ENCODE results near the gene NLRP9. TPM values are rescaled to one million over a fixed set of nuclear protein-coding genes. Genes with fewer than 3 reads are reported as not detected.

NLRP9 gene
- total and polyA plus RNA-seq, 2 of the 8 experiments (the other 6 are each of a cell fraction or from before 2014, with no cell fraction given), result not detected

DNA sequence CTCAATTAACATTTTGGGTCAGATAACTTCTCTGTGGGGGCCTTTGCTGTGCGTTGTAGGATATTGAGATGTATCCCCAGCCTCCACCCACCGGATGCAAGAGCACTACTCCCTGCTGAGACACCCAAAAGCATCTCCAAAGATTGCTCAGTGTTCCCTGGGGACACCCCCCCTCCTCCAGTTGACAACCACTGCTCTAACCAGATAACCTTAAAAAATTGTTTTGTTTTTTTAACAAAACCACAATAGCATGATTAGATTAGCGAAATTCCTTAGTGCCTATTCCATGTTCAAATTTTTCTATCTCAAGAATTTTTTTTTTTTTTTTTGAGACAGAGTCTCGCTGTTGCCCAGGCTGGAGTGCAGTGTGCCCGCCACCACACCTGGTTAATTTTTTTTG lies 65.8 kb downstream of the NLRP9 start (continued):
- TF ChIP-seq, protein P1, sequence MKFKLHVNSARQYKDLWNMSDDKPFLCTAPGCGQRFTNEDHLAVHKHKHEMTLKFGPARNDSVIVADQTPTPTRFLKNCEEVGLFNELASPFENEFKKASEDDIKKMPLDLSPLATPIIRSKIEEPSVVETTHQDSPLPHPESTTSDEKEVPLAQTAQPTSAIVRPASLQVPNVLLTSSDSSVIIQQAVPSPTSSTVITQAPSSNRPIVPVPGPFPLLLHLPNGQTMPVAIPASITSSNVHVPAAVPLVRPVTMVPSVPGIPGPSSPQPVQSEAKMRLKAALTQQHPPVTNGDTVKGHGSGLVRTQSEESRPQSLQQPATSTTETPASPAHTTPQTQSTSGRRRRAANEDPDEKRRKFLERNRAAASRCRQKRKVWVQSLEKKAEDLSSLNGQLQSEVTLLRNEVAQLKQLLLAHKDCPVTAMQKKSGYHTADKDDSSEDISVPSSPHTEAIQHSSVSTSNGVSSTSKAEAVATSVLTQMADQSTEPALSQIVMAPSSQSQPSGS (IDR thresholded peaks at IDR 0.05; ENCODE audit: low read length), result no peak
- TF ChIP-seq ZNF274 (IDR thresholded peaks at IDR 0.05; ENCODE audit: borderline replicate concordance, extremely low read depth, low read length), result no peak
- TF ChIP-seq, protein P2, sequence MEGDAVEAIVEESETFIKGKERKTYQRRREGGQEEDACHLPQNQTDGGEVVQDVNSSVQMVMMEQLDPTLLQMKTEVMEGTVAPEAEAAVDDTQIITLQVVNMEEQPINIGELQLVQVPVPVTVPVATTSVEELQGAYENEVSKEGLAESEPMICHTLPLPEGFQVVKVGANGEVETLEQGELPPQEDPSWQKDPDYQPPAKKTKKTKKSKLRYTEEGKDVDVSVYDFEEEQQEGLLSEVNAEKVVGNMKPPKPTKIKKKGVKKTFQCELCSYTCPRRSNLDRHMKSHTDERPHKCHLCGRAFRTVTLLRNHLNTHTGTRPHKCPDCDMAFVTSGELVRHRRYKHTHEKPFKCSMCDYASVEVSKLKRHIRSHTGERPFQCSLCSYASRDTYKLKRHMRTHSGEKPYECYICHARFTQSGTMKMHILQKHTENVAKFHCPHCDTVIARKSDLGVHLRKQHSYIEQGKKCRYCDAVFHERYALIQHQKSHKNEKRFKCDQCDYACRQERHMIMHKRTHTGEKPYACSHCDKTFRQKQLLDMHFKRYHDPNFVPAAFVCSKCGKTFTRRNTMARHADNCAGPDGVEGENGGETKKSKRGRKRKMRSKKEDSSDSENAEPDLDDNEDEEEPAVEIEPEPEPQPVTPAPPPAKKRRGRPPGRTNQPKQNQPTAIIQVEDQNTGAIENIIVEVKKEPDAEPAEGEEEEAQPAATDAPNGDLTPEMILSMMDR (IDR thresholded peaks at IDR 0.05; ENCODE audit: control extremely low read depth in 1 of 3, insufficient read depth in 1 of 3, low read depth in 1 of 3, low read length in 3 of 3), result no peak

Measured in H1 (cell line).